ENCODE results near the gene ID1. TPM values are rescaled to one million over a fixed set of nuclear protein-coding genes. Genes with fewer than 3 reads are reported as not detected.
A peak's percentile ranks its signal among the peaks of the same experiment; 100 is the strongest.

Gene ID1
- polyA plus RNA-seq, 2 of the 4 experiments (the other 2 are of a cell fraction) = 237 to 432 TPM

DNA sequence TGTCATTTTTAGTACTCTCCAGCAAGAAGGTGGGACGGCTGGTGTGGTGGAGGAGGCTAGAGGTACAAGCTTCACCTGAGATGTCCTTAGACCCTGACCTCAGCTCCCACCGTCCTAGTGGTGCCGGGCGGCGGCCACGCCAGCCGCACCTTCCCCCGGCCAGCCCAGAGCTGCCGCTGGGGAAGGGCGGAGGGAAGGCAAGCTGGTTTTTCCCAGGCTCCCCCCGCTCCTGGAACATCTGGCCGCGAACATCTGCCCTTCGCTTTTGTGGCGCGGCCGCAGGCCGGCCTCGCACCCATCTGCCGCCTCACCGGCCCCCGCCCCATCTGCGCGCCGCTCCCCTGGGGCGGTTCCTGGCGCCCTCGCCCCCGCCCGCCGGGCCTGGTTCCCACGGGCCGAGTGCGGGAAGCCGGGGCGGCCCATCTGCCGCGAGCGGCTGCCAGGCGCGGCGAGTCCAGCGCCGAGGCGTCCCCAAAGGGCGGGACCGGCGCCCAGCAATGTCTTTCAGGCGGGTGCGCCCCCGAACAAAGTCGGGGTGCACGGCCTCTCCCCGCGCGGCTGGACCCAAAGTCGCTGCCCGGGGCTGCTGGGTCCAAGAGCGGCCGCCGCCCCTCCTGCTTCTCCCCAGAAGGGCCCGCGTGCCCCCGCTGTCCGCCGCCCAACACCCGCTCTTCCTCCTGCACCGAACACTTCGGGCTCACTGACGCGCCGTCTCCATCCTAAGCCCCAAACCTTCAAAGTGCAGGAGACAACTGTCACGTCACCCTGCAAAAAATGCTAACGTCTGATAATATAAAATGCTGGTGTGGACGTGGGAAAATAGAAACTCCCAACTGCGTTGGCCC, 17.3 kb upstream of the ID1 start:
- ChIA-PET POLR2A (interaction anchor here (1.3 to 3.7 kb wide), 3 partner anchors 14 to 17 kb away, joined by 8 to 31 read pairs (median 21); partner anchors contain the start of gene ID1), CTCF (interaction anchor here (0.8 to 12.9 kb wide), 5 partner anchors 8 to 24 kb away, joined by 3 to 172 read pairs (median 49); no protein-coding TSS in a partner anchor)
- peaks cover 32% of the 10 kb centered on the region for H3K4me1 ChIP-seq
- DNase-seq (ENCODE audit: low read depth in 1 of 2, low spot score in 1 of 2) (no peak), FAIRE-seq (no peak), ATAC-seq (peak; percentile 72 to 81)
- peak overlapping the region; percentile 45 for H3K4me3 ChIP-seq
- 28% methylated on average over 29 of the region's 76 CpGs for WGBS (ENCODE audit: missing lambda C conversion rate)
- peak overlapping the region; percentile 98 for H3K27ac ChIP-seq
- peak overlapping the region; percentile 80 for H3K4me2 ChIP-seq
- H3K9me3 ChIP-seq = no peaks in the 10 kb centered on the region
- no peak for TF ChIP-seq EP300 (IDR thresholded peaks at IDR 0.05)
- TF ChIP-seq RNF2 (IDR thresholded peaks at IDR 0.05; ENCODE audit: borderline replicate concordance, low read depth) = no peak
- TF ChIP-seq NPAS2 (CRISPR knock-in tag; IDR thresholded peaks at IDR 0.05; ENCODE audit: borderline replicate concordance) = no peak
- TF ChIP-seq POLR2A (IDR thresholded peaks at IDR 0.05; ENCODE audit: low read length) = peak; percentile 2; the same call in 1 of the 2 replicates
- no peak for TF ChIP-seq ZSCAN20 (CRISPR knock-in tag; IDR thresholded peaks at IDR 0.05)
- peak; percentile 8 for TF ChIP-seq MAFK (IDR thresholded peaks at IDR 0.05; ENCODE audit: partially characterized antibody)
- no peak for TF ChIP-seq CHD4 (IDR thresholded peaks at IDR 0.05; ENCODE audit: borderline replicate concordance)
- TF ChIP-seq ZC3H11A (IDR thresholded peaks at IDR 0.05) = no peak
- no peak for TF ChIP-seq BHLHE40 (IDR thresholded peaks at IDR 0.05; ENCODE audit: low read depth, low read length)
- TF ChIP-seq ZFP36 (IDR thresholded peaks at IDR 0.05; ENCODE audit: borderline replicate concordance, partially characterized antibody) = no peak
- peak in 1 of 2 experiments; percentile 62; a peak in 2 of 5 replicates for TF ChIP-seq JUN (IDR thresholded peaks at IDR 0.05)
- no peak for TF ChIP-seq NR3C1 (IDR thresholded peaks at IDR 0.05)
- no peak for TF ChIP-seq SMC3 (IDR thresholded peaks at IDR 0.05)
- TF ChIP-seq, protein P1, sequence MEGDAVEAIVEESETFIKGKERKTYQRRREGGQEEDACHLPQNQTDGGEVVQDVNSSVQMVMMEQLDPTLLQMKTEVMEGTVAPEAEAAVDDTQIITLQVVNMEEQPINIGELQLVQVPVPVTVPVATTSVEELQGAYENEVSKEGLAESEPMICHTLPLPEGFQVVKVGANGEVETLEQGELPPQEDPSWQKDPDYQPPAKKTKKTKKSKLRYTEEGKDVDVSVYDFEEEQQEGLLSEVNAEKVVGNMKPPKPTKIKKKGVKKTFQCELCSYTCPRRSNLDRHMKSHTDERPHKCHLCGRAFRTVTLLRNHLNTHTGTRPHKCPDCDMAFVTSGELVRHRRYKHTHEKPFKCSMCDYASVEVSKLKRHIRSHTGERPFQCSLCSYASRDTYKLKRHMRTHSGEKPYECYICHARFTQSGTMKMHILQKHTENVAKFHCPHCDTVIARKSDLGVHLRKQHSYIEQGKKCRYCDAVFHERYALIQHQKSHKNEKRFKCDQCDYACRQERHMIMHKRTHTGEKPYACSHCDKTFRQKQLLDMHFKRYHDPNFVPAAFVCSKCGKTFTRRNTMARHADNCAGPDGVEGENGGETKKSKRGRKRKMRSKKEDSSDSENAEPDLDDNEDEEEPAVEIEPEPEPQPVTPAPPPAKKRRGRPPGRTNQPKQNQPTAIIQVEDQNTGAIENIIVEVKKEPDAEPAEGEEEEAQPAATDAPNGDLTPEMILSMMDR (IDR thresholded peaks at IDR 0.05) = no peak
- no peak for TF ChIP-seq EHMT2 (IDR thresholded peaks at IDR 0.05; ENCODE audit: low read depth)
- peak; percentile 66; the same call in 1 of the 2 replicates for TF ChIP-seq HOXB5 (CRISPR knock-in tag; IDR thresholded peaks at IDR 0.05)
- TF ChIP-seq FOSL2 (IDR thresholded peaks at IDR 0.05) = no peak
- TF ChIP-seq FOSL2 (CRISPR knock-in tag; IDR thresholded peaks at IDR 0.05) = 0 out of 2 replicates have a peak, but pooled peaks have one; percentile 5
- TF ChIP-seq TFCP2L1 (CRISPR knock-in tag; IDR thresholded peaks at IDR 0.05) = no peak
- TF ChIP-seq MAZ (IDR thresholded peaks at IDR 0.05; ENCODE audit: borderline replicate concordance, low read depth, low read length) = no peak
- TF ChIP-seq GATA3 (IDR thresholded peaks at IDR 0.05; ENCODE audit: borderline replicate concordance) = no peak
- TF ChIP-seq, protein P2, sequence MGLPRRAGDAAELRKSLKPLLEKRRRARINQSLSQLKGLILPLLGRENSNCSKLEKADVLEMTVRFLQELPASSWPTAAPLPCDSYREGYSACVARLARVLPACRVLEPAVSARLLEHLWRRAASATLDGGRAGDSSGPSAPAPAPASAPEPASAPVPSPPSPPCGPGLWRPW (IDR thresholded peaks at IDR 0.05) = no peak
- TF ChIP-seq CBX2 (IDR thresholded peaks at IDR 0.05; ENCODE audit: borderline replicate concordance, low read depth) = no peak
- peak; percentile 62; the same call in 1 of the 2 replicates for TF ChIP-seq MYC (IDR thresholded peaks at IDR 0.05; ENCODE audit: borderline replicate concordance, low read length)
- peak; percentile 73; the same call in 1 of the 2 replicates for TF ChIP-seq HOXB13 (CRISPR knock-in tag; IDR thresholded peaks at IDR 0.05; ENCODE audit: low read depth)
- no peak for TF ChIP-seq ESRRA (IDR thresholded peaks at IDR 0.05; ENCODE audit: borderline replicate concordance, low read length)
- TF ChIP-seq CHD2 (IDR thresholded peaks at IDR 0.05; ENCODE audit: low read length, partially characterized antibody) = no peak
- TF ChIP-seq, protein P3, sequence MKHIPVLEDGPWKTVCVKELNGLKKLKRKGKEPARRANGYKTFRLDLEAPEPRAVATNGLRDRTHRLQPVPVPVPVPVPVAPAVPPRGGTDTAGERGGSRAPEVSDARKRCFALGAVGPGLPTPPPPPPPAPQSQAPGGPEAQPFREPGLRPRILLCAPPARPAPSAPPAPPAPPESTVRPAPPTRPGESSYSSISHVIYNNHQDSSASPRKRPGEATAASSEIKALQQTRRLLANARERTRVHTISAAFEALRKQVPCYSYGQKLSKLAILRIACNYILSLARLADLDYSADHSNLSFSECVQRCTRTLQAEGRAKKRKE (CRISPR knock-in tag; IDR thresholded peaks at IDR 0.05; ENCODE audit: low read depth) = no peak
- TF ChIP-seq, protein P4, sequence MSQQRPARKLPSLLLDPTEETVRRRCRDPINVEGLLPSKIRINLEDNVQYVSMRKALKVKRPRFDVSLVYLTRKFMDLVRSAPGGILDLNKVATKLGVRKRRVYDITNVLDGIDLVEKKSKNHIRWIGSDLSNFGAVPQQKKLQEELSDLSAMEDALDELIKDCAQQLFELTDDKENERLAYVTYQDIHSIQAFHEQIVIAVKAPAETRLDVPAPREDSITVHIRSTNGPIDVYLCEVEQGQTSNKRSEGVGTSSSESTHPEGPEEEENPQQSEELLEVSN (IDR thresholded peaks at IDR 0.05; ENCODE audit: borderline replicate concordance, low read depth) = 0 out of 2 replicates have a peak, but pooled peaks have one; percentile 23
- TF ChIP-seq, protein P5, sequence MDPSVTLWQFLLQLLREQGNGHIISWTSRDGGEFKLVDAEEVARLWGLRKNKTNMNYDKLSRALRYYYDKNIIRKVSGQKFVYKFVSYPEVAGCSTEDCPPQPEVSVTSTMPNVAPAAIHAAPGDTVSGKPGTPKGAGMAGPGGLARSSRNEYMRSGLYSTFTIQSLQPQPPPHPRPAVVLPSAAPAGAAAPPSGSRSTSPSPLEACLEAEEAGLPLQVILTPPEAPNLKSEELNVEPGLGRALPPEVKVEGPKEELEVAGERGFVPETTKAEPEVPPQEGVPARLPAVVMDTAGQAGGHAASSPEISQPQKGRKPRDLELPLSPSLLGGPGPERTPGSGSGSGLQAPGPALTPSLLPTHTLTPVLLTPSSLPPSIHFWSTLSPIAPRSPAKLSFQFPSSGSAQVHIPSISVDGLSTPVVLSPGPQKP (IDR thresholded peaks at IDR 0.05; ENCODE audit: low read depth, low read length) = no peak
- TF ChIP-seq ZNF302 (CRISPR knock-in tag; IDR thresholded peaks at IDR 0.05) = no peak
- TF ChIP-seq CBX8 (IDR thresholded peaks at IDR 0.05) = no peak
- TF ChIP-seq, protein P6, sequence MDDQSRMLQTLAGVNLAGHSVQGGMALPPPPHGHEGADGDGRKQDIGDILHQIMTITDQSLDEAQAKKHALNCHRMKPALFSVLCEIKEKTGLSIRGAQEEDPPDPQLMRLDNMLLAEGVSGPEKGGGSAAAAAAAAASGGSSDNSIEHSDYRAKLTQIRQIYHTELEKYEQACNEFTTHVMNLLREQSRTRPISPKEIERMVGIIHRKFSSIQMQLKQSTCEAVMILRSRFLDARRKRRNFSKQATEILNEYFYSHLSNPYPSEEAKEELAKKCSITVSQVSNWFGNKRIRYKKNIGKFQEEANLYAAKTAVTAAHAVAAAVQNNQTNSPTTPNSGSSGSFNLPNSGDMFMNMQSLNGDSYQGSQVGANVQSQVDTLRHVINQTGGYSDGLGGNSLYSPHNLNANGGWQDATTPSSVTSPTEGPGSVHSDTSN (IDR thresholded peaks at IDR 0.05) = no peak
- no peak for TF ChIP-seq HOXA7 (CRISPR knock-in tag; IDR thresholded peaks at IDR 0.05)
- no peak for TF ChIP-seq NFE2L2 (conservative IDR thresholded peaks at IDR 0.05; ENCODE audit: low read length)
- 0 out of 2 replicates have a peak, but pooled peaks have one; percentile 15 for TF ChIP-seq TP53 (CRISPR knock-in tag; IDR thresholded peaks at IDR 0.05)

Data from A549 (cell line).